ENCODE results near the gene CST8.

CST8 gene

GRCh38 chr20:23476015-23476754 is 14.7 kb upstream of the CST8 start:
- DNase-seq (ENCODE audit: low spot score): no peak

- DNase-seq (ENCODE audit: low spot score): no peak
Measured at GRCh38 chr20:23477223-23477622, 13.7 kb upstream of the CST8 start.

GRCh38 chr20:23479043-23479442 is 11.9 kb upstream of the CST8 start:
- DNase-seq (ENCODE audit: low spot score): no peak

GRCh38 chr20:23482138-23482537 is 8.8 kb upstream of the CST8 start:
- no peak for DNase-seq (ENCODE audit: low spot score)

GRCh38 chr20:23484081-23484480 is 6.8 kb upstream of the CST8 start:
- DNase-seq (ENCODE audit: low spot score): no peak

GRCh38 chr20:23488470-23488869 is 2.4 kb upstream of the CST8 start:
- DNase-seq (ENCODE audit: low spot score): no peak

GRCh38 chr20:23488996-23489395 is 1.9 kb upstream of the CST8 start:
- DNase-seq (ENCODE audit: low spot score): no peak

- DNase-seq (ENCODE audit: low spot score): no peak
Measured at GRCh38 chr20:23492292-23492691, 1.4 kb downstream of the CST8 start.

- no peak for DNase-seq (ENCODE audit: low spot score)
Measured at GRCh38 chr20:23493172-23493772, 2.4 kb downstream of the CST8 start.

- no peak for DNase-seq (ENCODE audit: low spot score)
Measured at GRCh38 chr20:23497536-23497935, 6.6 kb downstream of the CST8 start.

GRCh38 chr20:23501926-23502325 is 11.0 kb downstream of the CST8 start:
- no peak for DNase-seq (ENCODE audit: low spot score)

GRCh38 chr20:23503649-23504048 is 12.7 kb downstream of the CST8 start:
- DNase-seq (ENCODE audit: low spot score): no peak

- DNase-seq (ENCODE audit: low spot score): no peak
Measured at GRCh38 chr20:23507346-23507745, 16.4 kb downstream of the CST8 start.

GRCh38 chr20:23508449-23509229 is 17.7 kb downstream of the CST8 start:
- no peak for DNase-seq (ENCODE audit: low spot score)

GRCh38 chr20:23509247-23509913 is 18.5 kb downstream of the CST8 start:
- DNase-seq (ENCODE audit: low spot score): no peak

- DNase-seq (ENCODE audit: low spot score): no peak
Measured at GRCh38 chr20:23510000-23510590, 19.2 kb downstream of the CST8 start.

- no peak for DNase-seq (ENCODE audit: low spot score)
Measured at GRCh38 chr20:23513164-23513563, 22.2 kb downstream of the CST8 start.

GRCh38 chr20:23514848-23515247 is 23.9 kb downstream of the CST8 start:
- no peak for DNase-seq (ENCODE audit: low spot score)

- no peak for DNase-seq (ENCODE audit: low spot score)
Measured at GRCh38 chr20:23515250-23515939, 24.5 kb downstream of the CST8 start.

- no peak for DNase-seq (ENCODE audit: low spot score)
Measured at GRCh38 chr20:23517719-23518118, 26.8 kb downstream of the CST8 start.

GRCh38 chr20:23519556-23519955 is 28.6 kb downstream of the CST8 start:
- DNase-seq (ENCODE audit: low spot score): no peak

- DNase-seq (ENCODE audit: low spot score): no peak
Measured at GRCh38 chr20:23520185-23520584, 29.3 kb downstream of the CST8 start.
